Dendritic cell treated with granulocyte-macrophage colony-stimulating factor and Interleukin-4, amounts not matched to agents 40 ng/mL and 50 ng/mL, for 4 days (primary cell): ENCODE results near the gene TRIP13.

Source experiments
- H3K27ac Mint-ChIP-seq: one replicate; pipeline ENCODE4 v1.8.0; 2022; ENCODE audit warnings: mild to moderate bottlenecking, mixed read lengths
- H3K27me3 Mint-ChIP-seq: one replicate; pipeline ENCODE4 v1.8.0; 2022; ENCODE audit warnings: mild to moderate bottlenecking, mixed read lengths
- H3K36me3 Mint-ChIP-seq: one replicate; pipeline ENCODE4 v1.8.0; 2022; ENCODE audit warnings: low read depth, mixed read lengths
- H3K4me1 Mint-ChIP-seq: one replicate; pipeline ENCODE4 v1.8.0; 2022; ENCODE audit warnings: low read depth, mixed read lengths
- H3K4me3 Mint-ChIP-seq: one replicate; pipeline ENCODE4 v1.8.0; 2022; ENCODE audit warnings: mild to moderate bottlenecking, moderate library complexity, mixed read lengths
- H3K9me3 Mint-ChIP-seq: one replicate; pipeline ENCODE4 v1.8.0; 2022; ENCODE audit warnings: mixed read lengths
- intact Hi-C: fragments of 100-400 bp; cut with micrococcal nuclease; formaldehyde crosslinking; loops from one replicate; pipeline ENCODE4 v1.15.0; 2022

Gene TRIP13

DNA sequence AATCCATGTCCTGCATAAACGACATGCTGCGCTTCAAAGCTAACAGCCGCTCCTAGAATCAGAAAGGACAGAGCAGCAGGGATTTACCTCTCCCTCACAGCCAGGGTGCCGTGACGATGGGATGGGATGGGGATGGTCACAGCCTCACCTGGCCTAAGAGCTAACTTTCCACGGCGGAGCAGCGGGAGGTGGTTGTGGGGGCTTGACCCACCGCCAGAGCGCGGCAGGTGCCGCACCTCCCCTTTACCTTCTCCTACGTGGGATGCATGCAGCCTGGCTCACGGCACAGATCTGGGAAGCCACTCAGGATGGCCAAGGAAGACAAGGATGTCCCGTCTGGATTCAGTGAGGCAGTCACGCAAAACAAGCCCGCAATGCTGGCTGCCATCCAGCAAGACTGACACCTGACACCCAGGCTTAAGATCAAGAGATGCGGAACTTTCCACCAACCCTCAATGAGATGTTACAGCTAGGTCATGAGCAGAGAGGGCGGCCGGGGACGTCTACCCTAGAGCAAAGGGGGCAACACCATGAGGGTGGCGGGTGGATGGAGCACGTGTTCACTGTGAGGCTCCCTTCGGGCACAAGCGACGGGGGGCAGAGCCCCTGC lies 5.9 kb upstream of the TRIP13 start:
- H3K9me3 Mint-ChIP-seq: peaks cover 14% of the 10 kb centered on the region
- no peak overlapping the region for H3K27ac Mint-ChIP-seq
- H3K27me3 Mint-ChIP-seq: no peaks in the 10 kb centered on the region
- peaks cover 23% of the 10 kb centered on the region for H3K4me1 Mint-ChIP-seq
- peaks cover 100% of the 10 kb centered on the region for H3K36me3 Mint-ChIP-seq
- H3K4me3 Mint-ChIP-seq: no peak overlapping the region
- intact Hi-C loops: no loop called here

DNA sequence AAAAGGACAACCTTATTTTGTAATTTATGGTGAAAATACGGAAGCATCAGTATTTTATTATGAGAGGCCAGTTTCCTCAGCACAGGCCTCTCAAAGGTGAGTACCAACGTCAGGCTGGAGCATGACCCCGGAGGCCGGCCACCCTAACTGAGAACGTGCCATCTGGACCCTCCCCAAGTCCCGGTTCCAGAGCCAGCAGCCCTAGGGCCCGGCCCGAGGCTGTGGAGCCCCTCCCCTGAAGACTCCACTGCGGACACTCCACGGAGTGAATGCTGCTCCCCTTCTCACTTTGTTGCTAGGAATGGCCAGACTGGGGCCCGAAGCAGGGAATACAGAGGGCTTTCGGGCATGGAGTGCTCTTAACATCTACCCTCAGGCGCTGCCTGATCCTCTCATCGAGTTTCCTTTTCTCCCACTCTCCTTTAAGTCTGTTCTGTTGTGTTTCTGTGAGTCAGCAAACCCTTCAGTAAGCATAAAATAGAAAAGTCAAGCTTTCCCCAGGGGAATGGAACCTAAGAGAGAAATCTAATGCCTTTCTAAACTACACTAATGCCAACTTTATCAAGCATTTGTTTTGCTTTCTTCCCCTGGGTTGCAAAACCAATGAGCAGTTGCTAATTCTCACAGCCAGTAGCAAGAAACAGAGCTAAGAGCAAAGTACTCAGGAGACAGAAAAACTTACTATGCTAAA lies 4.6 kb upstream of the TRIP13 start:
- peaks cover 12% of the 10 kb centered on the region for H3K4me1 Mint-ChIP-seq
- intact Hi-C loops: no loop called here
- peaks cover 2% of the 10 kb centered on the region for H3K9me3 Mint-ChIP-seq
- no peak overlapping the region for H3K4me3 Mint-ChIP-seq
- H3K36me3 Mint-ChIP-seq: peaks cover 93% of the 10 kb centered on the region
- no peaks in the 10 kb centered on the region for H3K27me3 Mint-ChIP-seq
- no peak overlapping the region for H3K27ac Mint-ChIP-seq

DNA sequence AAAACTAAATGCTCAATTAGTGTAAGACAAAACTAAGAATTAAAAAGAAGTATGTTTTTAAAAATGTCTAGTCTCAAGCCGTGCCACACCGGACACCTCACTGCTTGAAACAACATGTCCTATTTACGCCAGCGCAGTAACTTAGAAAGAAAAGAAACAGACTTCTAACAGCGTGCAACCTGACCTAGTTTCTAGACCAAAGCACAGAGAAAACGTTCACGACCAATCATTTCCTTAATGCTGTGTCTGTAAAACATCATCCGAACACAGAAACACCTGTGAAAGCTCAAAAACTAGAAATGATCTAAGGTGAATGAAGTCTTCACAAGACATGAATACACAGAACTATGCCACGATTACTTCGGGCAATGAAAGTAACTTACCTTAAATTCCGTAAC lies 4.0 kb upstream of the TRIP13 start:
- H3K27ac Mint-ChIP-seq: no peak overlapping the region
- H3K4me1 Mint-ChIP-seq: peaks cover 12% of the 10 kb centered on the region
- no peaks in the 10 kb centered on the region for H3K9me3 Mint-ChIP-seq
- no peak overlapping the region for H3K4me3 Mint-ChIP-seq
- peaks cover 88% of the 10 kb centered on the region for H3K36me3 Mint-ChIP-seq
- intact Hi-C loops: no loop called here
- no peaks in the 10 kb centered on the region for H3K27me3 Mint-ChIP-seq

DNA sequence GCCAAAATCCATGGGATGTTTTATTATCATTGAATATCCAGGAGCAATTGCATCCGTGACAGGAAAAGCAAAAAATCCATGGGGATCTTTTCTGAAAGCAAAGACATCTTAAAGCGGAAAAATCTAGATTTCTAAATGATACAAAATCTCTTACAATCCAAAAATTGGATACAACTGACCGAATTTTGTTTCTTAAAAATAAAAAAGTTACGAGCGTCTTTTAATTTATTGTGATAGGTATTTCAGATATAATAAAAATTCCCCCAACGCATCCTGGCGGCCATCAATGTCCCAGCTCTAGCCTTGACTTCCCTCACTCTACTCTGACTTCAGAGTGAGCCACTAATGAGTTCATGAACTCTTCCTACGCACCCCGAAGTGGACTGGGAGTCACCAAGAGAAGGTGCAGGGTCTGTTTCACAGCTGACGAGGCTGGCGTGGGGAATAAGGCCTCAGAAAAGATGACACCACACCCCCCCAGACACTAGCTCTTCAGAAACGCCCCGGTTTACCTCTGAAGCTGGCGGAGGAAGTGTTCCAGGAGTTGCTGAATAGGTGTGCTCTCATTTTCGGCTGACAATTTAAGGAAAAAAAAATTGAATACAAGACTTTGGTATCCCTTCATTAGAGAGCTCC lies 3.5 kb upstream of the TRIP13 start:
- H3K27ac Mint-ChIP-seq: no peak overlapping the region
- H3K9me3 Mint-ChIP-seq: no peaks in the 10 kb centered on the region
- H3K36me3 Mint-ChIP-seq: peaks cover 82% of the 10 kb centered on the region
- no peak overlapping the region for H3K4me3 Mint-ChIP-seq
- peaks cover 17% of the 10 kb centered on the region for H3K4me1 Mint-ChIP-seq
- intact Hi-C loops: no loop called here
- H3K27me3 Mint-ChIP-seq: no peaks in the 10 kb centered on the region

DNA sequence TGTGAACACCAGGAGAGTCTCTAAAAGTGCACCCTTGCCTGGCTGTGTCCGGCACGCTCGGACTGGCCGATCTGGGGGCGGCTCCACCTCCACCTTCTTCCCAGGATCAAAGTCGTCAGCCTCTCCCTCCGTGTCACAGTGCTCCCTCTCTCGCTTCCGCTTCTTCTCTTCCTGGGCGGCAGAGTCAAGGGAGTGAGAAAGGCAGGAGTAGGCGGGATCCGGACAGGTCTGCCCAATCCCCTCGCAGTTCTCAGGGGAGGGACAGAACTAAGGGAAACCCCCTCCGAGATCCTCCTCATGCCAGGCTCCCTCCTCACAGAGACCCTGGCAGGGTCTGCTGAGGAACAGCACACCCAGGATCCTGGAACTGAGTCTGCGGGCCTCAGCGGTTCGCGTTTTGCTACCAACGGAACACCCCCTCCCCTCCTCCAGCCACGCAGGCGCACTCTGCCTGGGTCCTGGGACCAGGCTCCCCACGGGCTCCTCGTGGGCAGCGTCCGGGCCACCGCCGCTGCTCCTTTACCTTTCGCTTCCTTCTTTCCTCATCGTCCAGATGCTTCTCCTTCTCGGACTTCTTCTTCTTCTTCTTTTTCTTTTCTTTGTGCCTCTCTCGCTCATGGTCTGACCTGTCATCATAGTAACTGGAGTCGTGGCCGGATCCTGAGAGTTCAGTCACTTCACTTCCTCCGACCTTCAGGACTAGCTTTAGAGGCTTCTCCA lies 1.4 kb upstream of the TRIP13 start:
- peaks cover 17% of the 10 kb centered on the region for H3K4me1 Mint-ChIP-seq
- peaks cover 61% of the 10 kb centered on the region for H3K36me3 Mint-ChIP-seq
- no peaks in the 10 kb centered on the region for H3K9me3 Mint-ChIP-seq
- peak overlapping the region; percentile 87 for H3K27ac Mint-ChIP-seq
- peak overlapping the region; percentile 71 for H3K4me3 Mint-ChIP-seq
- H3K27me3 Mint-ChIP-seq: no peaks in the 10 kb centered on the region
- intact Hi-C loops: loop anchor here (5.0 kb wide), 2 partner anchors 224 to 619 kb away; partner anchors contain the start of gene PDCD6

DNA sequence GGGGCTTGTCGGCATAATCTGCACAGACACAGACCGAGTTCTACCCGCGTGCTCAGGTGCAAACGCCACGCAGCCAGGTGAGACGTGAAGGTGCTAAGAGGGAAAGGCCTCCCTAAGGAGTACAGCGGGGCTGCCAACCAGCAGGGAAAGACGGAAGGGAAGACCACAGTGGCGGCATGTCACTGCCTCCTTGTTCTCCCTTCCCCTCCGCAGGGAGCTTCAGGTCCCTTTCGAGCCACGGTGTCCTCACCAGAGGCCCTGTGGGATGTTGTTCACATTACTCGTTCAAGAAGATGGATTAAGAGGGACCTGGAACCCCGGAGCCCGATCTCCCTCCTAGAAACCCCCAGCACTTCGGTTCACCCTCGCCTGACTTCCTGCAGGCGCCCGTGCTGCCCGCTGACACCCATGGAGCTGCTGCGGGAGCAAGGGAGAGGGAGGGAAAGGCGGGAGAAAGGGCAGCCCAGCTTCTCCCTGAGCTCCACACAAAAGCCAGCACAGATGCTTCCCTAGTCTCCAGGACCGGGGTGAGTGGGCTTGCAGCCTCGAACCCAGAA lies 769 bp upstream of the TRIP13 start:
- intact Hi-C loops: loop anchor here (5.0 kb wide), 2 partner anchors 225 to 620 kb away; partner anchors contain the start of gene PDCD6

DNA sequence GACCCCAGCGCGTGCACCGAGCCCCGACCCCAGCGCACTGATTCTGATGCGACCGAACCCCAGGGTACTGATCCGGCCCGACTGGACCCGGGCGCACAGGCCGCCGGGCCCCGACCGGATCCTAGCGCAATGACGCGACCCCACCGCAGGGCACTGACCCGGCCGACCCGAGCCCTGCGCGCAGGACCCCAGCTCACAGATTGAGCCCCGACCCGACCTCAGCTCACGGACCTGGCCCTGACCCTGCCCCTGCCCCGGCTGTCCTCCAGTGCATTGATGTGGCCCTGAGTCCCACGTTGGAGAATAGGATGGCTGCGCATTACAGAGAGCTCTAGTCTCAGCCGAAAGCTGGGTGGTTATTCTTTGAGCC lies 438 bp downstream of the TRIP13 start:
- Mint-ChIP-seq H3K36me3 (peaks cover 43% of the 10 kb centered on the region), H3K9me3 (no peaks in the 10 kb centered on the region), H3K27me3 (no peaks in the 10 kb centered on the region), H3K4me3 (peak overlapping the region; percentile 44), H3K27ac (no peak overlapping the region), H3K4me1 (peaks cover 17% of the 10 kb centered on the region)
- intact Hi-C loops: loop anchor here (5.0 kb wide), 2 partner anchors 226 to 621 kb away; partner anchors contain the start of gene PDCD6

More for the DNA sequence above, 769 bp upstream of the TRIP13 start:
- no peaks in the 10 kb centered on the region for H3K27me3 Mint-ChIP-seq
- peaks cover 55% of the 10 kb centered on the region for H3K36me3 Mint-ChIP-seq
- H3K4me3 Mint-ChIP-seq: peak overlapping the region; percentile 71
- peaks cover 17% of the 10 kb centered on the region for H3K4me1 Mint-ChIP-seq
- H3K27ac Mint-ChIP-seq: peak overlapping the region; percentile 87
- H3K9me3 Mint-ChIP-seq: no peaks in the 10 kb centered on the region

DNA sequence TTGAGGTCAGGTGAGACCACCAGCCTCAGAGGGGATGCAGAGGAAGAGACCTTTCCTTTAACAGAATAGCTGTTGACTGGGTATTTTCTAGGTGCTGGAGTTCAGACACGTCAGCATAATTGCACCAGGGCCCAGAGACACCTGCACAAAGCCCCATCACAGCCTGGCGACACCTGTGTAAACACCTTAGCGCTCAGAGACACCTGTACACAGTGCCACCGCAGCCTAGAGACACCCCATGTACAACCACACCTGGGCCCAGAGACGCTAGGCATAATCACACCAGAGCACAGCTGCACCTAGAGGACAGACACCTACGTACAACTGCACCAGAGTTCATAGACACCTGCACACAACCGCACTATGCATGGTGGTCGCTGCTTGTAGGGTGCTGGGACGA lies 1.0 kb downstream of the TRIP13 start:
- intact Hi-C loops: loop anchor here (5.0 kb wide), 2 partner anchors 226 to 621 kb away; partner anchors contain the start of gene PDCD6
- no peaks in the 10 kb centered on the region for H3K9me3 Mint-ChIP-seq
- no peak overlapping the region for H3K27ac Mint-ChIP-seq

DNA sequence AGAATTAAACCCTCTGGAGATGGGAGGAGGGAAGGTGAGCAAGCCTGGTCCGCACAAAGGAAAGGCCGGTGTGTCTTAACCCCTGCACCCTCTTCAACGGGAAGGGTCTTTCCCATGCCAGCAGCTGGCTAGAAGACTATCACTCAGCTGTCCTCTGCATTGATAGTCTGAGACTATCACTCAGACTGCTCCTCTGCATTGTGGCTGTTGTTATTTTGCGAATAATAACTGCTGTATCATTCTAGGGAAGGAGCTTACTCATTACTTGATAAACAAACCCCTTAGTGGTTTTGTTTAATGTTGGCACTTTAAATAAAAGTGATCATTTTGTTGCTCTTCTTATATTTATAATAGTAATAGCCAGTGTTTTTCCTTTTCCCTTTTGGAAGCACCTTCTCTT lies 8.1 kb downstream of the TRIP13 start:
- H3K4me1 Mint-ChIP-seq: no peaks in the 10 kb centered on the region
- H3K9me3 Mint-ChIP-seq: no peaks in the 10 kb centered on the region
- no peaks in the 10 kb centered on the region for H3K27me3 Mint-ChIP-seq
- peaks cover 5% of the 10 kb centered on the region for H3K36me3 Mint-ChIP-seq
- intact Hi-C loops: no loop called here
- H3K27ac Mint-ChIP-seq: no peak overlapping the region
- H3K4me3 Mint-ChIP-seq: no peak overlapping the region

More for the DNA sequence above, 1.0 kb downstream of the TRIP13 start:
- H3K27me3 Mint-ChIP-seq: no peaks in the 10 kb centered on the region
- H3K4me3 Mint-ChIP-seq: peak overlapping the region; percentile 44
- peaks cover 17% of the 10 kb centered on the region for H3K4me1 Mint-ChIP-seq
- H3K36me3 Mint-ChIP-seq: peaks cover 37% of the 10 kb centered on the region

DNA sequence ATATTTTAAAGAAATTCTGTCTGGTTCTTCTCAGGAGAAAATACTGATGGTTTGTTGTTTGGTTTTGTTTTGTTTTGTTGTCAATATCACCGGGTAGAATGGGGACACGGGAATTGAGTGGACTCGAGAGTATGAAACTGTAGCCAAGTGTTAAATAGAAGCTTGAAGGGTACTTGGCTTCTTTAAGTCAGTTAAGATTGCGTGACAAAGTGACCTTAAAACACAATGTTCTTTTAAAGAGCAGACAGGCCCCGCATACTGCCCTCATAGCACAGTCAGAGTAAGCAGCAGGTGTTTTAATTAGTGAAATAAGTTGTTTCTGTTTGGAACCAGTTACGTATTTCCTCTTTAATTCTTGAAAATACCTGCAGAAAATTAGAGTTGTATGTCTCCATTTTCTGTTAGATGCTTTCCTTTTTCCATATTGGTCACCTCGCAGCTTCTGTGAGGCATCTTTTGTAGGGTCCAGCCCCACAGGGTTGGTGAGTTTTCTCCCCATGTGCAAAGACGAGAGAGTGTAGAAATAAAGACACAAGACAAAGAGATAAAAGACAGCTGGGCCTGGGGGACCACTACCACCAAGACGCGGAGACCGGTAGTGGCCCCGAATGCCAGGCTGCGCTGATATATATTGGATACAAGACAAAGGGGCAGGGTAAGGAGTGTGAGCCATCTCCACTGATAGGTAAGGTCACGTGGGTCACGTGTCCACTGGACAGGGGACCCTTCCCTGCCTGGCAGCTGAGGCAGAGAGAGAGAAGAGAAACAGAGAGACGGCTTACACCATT lies 9.6 kb downstream of the TRIP13 start:
- Mint-ChIP-seq H3K4me1 (no peaks in the 10 kb centered on the region), H3K36me3 (peaks cover 5% of the 10 kb centered on the region), H3K9me3 (no peaks in the 10 kb centered on the region), H3K27ac (no peak overlapping the region), H3K27me3 (no peaks in the 10 kb centered on the region), H3K4me3 (no peak overlapping the region)
- intact Hi-C loops: no loop called here

DNA sequence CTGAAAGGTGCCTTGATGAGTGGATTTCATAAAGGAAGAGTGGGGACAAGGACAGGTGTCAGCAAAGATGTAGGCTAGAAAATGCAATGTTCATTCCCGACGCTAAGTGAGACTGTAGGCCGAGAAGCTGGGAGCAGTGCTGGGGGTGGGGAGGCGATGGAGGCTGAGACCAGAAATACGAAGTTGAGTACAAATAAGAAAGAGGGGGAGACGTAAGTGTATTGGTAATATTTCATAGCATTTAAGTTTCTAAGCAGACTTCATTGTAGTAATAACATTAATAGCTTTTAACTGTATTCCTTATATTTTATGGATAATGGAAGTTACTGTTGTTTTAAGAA lies 11.0 kb downstream of the TRIP13 start:
- intact Hi-C loops: no loop called here
- Mint-ChIP-seq H3K36me3 (peaks cover 5% of the 10 kb centered on the region), H3K4me1 (no peaks in the 10 kb centered on the region), H3K4me3 (no peak overlapping the region), H3K9me3 (no peaks in the 10 kb centered on the region), H3K27me3 (no peaks in the 10 kb centered on the region), H3K27ac (no peak overlapping the region)

DNA sequence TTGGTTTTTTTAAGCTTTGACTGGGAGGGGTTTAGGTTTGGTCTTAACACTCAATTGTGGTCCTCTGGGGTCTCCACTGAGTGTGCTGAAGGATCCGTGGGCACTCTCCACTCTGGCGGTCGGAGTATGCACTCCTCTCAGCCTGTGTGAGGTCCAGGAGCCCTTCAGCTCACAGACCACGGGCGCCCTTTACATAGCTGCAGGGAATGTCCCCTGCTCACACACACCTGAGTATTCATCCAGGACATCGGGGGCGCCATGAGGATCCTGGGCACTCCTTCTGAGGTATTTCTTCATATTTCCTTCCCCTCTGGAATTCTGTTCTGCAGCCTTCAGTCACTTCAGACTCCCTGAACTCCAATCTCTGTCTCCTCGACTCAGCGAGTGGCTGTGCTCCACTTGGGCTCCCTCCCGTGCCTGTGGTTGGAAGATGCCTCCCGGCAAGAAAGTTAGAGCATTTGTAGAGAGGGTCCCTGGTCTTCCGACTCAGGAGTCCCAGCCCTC lies 12.5 kb downstream of the TRIP13 start:
- intact Hi-C loops: no loop called here
- Mint-ChIP-seq H3K27ac (no peak overlapping the region), H3K27me3 (no peaks in the 10 kb centered on the region), H3K9me3 (no peaks in the 10 kb centered on the region), H3K4me1 (no peaks in the 10 kb centered on the region), H3K4me3 (no peak overlapping the region), H3K36me3 (peaks cover 5% of the 10 kb centered on the region)

DNA sequence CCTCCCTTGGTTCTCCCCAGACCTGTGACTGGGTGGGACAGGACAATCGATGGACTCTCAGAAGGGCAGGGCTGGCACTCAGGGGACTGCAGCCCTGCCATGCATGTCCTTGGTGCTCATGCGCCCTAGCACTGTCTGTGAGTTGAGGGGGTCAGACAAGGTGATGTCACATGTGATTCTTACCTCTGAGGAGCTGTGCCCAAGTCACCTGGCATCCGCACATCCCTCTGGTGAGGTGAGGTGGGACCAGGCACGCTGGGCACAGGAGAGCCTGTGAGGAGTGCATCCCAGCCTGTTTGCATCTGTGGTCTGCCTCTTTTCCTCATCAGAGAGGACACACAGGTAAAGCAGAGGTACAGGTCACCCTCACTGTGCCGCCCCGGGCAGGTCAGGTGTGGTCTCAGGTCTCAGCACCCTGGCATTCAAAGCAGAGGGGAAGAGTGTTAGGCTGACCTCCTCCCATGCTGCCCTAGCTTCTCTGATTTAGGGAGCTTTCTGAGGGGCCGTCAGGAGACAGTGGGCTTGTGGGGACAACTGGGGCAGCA lies 14.8 kb downstream of the TRIP13 start:
- no peaks in the 10 kb centered on the region for H3K27me3 Mint-ChIP-seq

More for the DNA sequence above, 14.8 kb downstream of the TRIP13 start:
- intact Hi-C loops: no loop called here
- no peak overlapping the region for H3K4me3 Mint-ChIP-seq
- H3K36me3 Mint-ChIP-seq: peaks cover 9% of the 10 kb centered on the region
- H3K4me1 Mint-ChIP-seq: no peaks in the 10 kb centered on the region
- no peaks in the 10 kb centered on the region for H3K9me3 Mint-ChIP-seq
- no peak overlapping the region for H3K27ac Mint-ChIP-seq
